HG02870 (cell line): ENCODE measurements around the gene LRMDA.

Experiments
- ATAC-seq: cut with Tn5 transposase; IDR thresholded peaks from one replicate; pipeline ENCODE4 v1.9.1; 2021; ENCODE audit warnings: mild to moderate bottlenecking, moderate library complexity; ENCODE audit not compliant: unreplicated experiment

Gene LRMDA

DNA sequence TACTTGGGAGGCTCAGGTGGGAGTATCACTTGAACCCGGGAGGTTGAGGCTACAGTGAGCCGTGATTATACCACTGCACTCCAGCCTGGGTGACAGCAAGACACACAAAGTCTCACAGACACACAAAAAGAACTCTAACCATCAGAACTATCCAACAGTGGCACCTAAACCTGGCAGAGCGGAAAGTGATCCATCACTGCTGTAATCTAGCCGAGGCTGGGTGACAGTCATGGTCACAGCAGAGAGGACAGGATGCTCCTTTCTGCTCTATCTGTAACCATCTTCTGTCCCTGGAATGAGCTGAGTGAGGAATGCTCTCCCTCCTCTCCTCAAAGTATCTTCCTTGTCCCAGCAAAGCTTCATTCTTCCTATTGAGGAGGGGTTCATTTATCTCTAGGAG is 656.6 kb downstream of the LRMDA start:
- ATAC-seq = no peak

DNA sequence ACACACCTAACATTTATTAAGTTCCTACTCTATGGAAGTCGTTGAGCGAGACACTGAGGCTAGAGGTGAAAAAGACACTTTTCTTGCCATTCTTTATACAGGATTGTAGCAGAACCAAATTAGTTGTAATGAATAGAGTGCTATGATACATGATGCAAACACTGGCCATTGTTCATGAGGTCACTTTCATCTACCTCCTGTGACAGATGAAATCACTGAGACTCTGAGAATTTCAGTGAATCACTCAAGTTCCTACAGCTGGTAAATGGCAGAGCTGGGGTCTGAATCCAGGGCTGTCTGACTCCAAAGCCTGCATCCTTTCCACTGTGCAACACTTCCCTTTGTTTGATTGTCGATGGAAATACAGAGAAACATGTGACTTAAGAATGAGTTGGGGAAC is 657.6 kb downstream of the LRMDA start:
- no peak for ATAC-seq

DNA sequence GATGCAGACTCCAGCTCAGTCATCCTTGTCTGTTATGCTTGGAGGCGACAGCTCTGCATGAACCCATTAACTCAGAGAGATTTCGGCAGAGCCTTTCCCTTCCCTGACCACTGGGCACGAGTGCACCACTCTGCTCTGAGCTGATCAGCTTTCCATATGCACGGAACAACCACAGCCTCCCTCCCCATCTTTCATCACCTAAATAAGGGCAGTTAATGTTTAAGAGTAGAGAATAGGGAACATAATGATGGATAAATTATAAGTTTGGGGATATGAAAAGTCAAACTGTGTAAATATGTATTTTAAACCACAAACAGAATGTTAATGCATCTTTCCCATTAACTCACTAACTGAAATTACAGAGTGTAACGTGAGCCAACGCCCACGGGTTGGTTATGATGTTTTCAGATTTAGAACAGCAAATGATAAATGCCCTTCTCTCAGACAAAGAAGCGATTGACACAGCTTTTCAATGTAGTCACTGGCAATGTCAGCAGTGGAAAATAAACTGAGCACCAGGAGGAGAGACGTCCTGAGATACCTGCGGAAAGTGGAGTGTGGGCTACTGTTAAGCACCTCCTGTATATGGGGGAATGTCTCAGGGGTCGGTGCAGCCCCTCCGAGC is 658.2 kb downstream of the LRMDA start:
- no peak for ATAC-seq

DNA sequence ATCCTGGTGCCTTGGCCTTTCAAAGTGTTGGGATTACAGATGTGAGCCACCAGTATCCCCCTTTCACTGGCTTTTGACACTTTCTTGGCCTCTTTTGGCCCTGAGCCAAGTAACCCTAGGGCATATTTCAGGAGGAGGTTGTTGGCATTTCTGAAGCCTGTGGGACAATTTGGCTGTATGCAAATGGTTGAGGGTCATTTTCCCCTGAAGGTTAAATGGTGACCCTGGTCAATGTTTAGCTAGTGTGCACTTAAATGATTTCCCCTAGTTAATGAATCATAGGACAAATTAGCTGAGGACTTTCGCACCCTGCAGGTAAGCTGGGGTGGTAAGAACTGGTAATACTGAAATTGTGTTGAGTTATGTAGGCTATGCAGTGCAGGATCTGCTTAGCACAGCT is 660.5 kb downstream of the LRMDA start:
- no peak for ATAC-seq

DNA sequence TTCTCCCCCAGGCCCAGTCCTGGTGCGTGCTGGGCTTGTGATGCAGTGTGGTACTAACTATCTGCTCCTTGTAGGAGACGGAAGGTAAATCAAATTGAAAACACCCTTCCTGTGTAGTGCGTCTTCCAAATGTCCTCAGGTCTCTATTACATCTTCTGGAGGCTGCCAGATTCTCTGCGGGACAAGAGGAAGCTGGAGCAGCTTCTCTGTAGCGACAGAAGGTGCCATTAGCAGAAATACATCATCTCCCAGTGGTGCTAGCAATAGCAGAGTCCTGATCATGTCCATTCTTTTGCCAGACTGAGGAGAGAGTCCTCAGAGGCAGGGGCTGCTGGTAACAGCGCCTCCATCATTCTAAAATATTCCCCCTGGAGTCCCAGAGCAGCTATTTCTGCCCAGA is 675.2 kb downstream of the LRMDA start:
- no peak for ATAC-seq

DNA sequence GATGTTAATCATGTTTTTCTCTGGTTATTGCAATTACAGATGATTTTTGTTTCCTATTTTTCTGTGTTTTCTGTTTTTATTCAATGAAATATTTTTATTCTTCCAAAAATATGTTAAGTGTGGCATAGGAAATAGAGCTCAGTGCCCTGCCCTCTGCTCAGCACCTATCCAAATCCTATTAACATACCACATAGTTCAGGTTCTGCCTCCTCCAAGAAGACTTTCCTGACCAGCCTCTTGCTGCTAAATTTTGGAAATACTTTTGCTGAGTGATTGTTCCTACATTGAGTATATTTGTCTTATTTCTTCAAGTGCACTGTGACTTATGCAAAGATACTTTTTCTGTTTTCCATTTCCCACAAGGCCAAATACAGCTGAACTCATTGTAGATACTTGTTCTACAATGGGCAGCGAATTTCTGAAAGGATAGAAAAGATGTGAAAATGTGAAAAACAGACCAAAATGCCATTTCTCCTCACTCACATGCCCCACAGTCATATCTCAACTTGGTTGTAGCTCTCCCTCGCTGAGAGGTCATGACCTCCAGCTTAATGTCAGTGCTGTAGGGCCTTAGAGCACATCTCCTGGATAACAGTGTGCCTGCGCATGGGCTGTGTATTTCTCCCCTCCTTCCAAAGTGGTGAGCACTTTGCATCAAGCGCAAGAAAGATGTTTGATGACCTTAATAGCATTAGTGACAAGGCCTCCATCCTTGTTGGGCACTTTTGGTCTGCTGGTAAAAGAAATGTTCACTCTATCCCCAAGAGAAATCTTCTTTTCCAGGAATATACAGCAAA is 677.3 kb downstream of the LRMDA start:
- no peak for ATAC-seq

DNA sequence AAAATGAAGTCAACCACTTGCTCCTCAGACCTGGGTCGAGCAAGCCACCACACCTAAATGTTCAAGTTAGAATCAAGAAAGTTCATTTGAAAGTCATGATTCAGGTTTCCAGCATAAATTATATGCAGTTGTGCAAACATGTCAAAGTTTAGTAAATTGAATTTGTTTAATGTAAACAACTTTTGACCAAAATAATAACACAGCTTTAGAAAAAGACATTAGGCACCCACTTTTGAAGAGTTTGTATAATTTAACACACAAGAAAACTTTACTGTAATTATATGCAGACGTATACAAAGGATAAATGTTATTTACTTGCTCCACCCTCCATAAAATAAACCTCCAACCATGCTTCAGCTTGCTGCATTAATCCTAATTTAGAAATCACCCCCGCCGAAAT is 680.0 kb downstream of the LRMDA start:
- no peak for ATAC-seq

DNA sequence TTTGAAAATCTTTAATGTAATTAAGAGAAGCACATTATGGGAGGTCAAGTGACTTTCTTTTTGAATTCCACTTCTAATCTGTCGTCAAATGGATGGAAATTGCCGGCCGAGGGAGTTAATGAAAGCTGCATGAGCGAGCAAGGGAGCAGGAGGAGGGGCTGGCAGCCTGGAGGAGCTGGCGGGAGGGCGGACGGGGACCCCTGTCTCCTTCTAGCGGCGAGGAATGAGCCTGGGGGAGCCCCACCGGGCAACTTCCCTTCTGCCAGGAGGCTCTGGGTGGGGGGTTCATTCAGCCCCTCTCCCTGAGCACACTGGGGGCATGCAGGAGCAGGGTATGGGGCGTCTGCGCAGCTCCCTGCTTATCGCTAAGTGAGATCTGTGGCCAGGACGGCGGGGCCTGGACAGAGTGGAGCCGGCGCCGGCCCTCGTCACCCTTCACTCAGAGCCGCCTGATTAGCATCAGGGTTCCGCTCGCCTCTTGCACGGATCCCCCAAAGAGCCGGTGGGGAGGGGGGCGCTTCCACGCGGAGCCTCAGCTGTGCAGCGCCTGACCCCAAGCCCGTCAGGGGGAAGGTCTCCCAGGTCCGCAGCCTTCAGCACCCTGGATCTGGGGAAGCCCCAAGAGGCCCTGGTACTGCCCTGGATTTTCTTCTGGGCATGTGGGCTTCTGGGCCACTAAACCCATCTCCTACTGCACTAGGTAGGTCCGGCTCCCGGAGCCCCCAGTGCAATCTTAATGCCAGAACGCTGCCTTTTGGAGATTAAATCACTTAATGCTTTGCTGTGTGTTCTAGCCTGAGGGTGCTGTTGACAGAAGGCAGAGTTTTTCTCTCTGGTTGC is 680.8 kb downstream of the LRMDA start:
- ATAC-seq = no peak

DNA sequence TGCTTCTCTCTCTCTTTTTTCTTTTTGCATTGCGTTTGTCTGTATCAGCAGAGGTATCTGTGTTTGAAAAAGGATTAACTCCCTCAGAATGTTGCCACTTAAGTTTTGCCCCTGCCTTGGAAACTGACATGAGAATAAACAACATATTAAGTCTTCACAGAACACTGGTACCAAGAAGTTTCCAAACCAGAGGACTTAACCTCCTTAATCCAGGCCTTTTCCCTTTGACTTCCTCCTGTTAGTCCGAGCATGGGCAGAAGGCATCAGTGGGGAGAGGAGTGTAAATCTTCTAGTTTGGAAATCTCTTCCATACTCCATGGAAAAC is 681.4 kb downstream of the LRMDA start:
- ATAC-seq = no peak

DNA sequence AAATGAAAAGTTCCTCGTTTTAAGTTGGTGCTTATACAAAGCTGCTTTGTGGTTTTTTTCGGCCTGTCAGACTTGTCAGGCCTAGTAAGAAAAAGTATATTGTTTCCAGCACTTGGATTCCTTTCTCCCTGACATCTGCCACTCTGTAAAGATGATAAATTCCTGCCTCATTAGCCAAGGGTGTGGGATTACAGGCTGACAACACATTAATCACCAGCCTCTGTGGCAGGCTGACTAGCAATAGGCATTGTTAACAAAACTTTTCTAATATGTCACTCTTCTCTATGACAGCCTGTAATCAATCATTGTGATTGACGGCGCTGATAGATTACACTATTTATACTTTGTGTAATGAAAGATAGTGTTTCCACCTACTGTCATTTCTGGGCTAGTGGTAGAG is 682.5 kb downstream of the LRMDA start:
- ATAC-seq = no peak

DNA sequence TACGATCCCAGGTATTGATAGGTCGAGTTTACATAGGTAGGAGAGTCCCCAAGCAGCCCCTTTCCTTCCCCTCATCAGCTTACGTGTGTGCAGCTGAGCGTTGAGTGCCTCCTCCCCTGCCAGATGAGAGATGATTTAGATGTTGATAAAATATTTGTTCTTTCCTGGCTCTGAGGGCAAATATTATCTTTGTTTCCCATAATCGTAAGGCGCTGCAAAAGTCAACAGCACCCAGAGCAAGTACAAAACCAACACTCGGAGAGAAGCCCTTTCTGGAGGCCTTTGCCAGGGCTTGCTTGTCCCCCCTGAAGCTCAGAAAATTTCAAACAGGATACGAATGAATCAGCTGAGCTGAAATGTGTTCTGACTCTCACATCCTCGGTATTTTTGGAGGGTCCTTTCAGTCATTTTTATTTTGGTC is 683.2 kb downstream of the LRMDA start:
- ATAC-seq = no peak

DNA sequence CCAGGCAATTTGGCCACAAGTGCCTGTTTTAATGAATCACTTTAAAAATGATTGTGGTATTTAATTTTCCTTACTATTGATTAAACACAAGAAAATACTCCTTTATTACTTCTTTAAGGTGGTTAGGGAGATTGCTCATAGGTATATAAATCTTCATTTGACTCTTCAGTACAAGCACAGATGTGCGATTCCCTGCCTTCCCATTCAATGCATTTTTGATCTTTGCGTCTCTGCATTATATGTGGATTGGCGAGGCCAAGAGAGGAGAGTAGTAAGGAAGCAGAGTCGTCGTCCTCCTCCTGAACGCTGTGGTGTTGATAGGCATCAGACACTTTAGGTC is 683.7 kb downstream of the LRMDA start:
- no peak for ATAC-seq

DNA sequence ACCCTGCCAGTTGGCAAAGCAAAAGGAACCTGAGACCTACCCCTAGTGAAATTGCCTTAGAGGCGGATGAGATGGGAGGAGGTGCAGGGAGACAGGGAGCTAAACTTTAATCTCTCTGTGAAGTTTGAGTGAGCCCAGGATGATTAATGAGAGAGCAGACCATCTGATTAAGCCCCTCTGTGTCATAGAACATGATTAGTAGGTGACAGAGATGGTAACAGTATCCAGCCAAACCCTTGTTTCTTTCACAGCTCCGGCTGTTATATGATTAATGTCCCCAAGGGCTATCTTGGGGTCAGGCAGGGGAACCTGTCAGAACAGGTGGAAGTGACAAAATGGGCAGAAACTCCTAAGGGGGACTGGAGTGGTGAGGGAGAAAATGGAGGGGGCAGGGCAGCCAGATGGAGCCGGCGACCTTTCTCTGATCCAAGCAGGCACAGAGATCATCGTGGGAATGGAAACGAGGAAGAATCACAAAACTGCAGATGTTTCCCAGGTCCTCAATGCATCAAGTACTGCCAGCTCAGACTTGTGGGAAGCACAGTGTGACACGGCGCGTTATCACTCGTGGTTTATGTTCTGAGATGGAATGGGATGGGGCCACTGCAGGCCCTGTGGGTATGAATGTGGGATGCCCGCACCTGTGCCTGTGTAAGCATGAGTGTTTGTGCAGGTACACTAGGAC is 684.2 kb downstream of the LRMDA start:
- no peak for ATAC-seq

DNA sequence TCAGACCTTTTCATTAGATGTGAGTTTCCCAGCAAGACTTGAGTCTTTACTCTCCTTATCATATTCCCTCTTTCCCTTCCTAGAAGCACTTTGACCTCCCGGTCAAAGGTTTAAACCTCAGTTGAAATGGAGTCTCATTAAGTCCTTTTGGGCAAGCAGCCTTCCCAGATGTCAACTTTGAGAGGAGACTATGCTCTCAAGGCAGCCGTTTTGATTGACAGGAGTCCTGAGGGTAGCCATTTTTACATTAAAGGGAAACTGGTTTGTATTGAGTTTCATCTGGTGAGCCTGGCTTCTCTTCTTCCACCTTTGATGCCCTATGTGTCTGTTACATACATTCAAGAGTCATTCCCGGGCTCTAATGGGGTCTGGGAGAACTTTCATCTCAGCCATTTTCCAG is 685.1 kb downstream of the LRMDA start:
- ATAC-seq = no peak

DNA sequence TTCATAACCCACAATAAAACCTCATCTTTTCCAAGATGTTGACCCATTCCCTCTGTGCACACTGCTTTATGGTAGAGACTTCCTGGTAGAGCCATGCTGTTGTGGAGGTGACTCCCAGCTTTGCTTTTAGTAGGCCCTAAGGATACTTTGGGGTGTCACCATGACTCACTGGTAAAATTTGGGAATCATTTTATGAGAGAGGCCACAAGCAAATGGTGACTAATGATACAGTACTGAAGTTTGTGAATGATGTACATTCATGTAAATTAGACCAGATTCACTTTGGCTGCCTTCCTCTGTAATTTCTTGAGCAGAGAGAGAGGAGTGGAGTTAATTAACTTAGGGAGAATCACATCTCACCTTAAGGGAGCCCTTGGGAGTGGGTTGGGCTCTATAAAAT is 686.5 kb downstream of the LRMDA start:
- ATAC-seq = no peak

DNA sequence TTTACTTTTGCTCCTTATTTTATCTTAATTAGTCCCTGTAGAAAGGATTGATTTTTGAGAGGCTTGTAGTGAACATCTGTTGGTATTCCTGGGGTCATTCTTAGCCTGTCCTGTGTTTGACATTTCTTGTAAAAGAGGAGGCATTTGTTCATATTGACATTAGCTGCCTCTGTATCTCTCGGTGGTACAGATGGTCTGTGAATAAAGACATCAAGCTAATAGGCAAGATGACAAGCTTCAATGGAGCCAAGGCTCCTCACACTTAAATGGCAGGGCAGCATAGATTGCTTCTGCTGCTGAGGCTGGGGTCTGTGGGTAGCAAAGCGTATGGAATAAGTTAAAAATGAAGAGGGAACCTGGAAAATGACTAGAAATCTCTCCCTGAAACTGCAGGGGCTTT is 687.6 kb downstream of the LRMDA start:
- no peak for ATAC-seq

DNA sequence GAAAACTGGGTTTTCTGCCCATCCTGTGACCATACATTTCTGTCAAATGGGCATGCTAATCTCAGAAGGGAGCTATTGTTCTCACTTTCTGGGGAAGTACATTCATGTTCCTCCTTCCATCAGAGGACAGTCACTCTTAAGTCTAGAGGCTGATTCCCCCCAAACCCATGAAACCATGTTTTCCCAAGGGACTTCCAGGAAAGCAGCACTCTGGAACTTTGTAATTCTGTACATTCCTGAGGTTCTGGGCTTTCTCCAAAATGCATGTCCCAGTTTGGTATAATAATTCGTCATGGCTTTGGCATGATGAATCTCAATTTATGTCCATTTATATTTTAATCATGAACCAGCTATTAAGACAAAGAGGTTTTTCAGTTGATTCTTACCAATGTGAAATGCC is 688.1 kb downstream of the LRMDA start:
- no peak for ATAC-seq

DNA sequence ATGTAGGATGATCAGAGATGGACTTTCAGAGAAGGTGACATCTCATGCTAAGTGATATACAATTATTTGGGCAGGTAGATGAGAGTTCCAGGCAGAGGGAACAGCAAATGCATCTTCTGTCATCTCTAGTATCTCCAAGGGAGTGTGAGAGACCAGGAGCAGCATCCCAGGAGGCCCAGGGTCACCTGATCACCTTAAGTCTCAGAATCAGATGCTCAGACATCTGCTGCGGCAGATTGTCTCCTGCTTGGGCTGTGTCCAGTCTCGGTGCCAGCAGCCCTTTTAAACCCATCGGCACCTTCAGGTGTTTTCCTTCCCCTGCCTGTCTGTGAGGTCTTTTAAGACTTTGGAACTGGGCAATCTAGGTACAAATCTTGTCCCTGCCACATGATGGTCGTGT is 690.6 kb downstream of the LRMDA start:
- no peak for ATAC-seq

DNA sequence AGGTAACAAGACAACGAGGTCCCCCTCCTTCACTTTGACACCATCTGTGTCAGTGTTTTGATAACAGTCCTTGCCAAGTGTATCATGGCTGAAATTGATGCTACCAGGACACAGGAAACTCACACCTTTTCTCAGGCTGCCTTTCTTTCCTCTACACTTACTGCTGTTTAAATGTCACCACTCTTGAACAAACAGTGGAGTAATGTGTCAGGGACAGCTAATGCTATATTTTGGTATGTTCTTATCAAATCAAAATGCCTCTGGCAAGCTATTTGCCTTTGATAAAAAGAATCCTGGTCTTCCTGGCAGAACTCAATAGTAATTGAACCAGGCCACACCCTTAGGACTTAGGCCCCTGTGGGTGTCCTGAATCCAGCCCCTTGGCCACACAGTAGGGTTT is 692.9 kb downstream of the LRMDA start:
- no peak for ATAC-seq

DNA sequence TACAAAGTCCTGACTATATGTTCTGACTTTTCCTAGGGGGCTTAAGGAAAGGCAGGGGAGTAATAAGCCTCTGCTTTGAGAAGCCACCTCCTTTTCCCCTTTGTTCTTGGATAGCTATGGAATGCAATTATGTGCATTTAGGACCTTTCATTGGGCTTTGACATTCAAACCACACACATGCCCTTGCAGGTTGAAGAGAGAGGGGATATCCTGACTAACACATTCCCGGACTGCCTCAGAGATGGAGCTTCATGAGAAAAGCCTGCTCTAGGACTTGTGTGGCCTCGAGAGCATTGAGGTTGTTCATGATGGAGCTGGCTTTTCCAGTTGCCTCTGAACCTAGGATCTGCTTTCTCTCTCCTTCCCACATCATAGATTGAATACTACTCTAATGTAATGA is 694.5 kb downstream of the LRMDA start:
- ATAC-seq = no peak
